BE2C (cell line): ENCODE data around the gene CDH10.

Experiments
- DNase-seq: peaks from one replicate; pipeline ENCODE4 v3.0.0-alpha.2; 2020
- H3K27me3 ChIP-seq: fragments of 250-450 bp; sonication (Bioruptor Pico); 2 replicates; pipeline ENCODE4 v1.5.1; 2020; ENCODE audit warnings: mild to moderate bottlenecking
- H3K36me3 ChIP-seq: fragments of 250-450 bp; sonication (Bioruptor Pico); 2 replicates; pipeline ENCODE4 v1.5.1; 2020; ENCODE audit warnings: mild to moderate bottlenecking
- H3K4me1 ChIP-seq: fragments of 250-450 bp; sonication (Bioruptor Pico); 2 replicates; pipeline ENCODE4 v1.5.1; 2020
- H3K4me3 ChIP-seq: 2 replicates; pipeline ENCODE4 v1.5.1; 2011; ENCODE audit warnings: low read depth, low read length
- H3K9me3 ChIP-seq: fragments of 250-450 bp; sonication (Bioruptor Pico); 2 replicates; pipeline ENCODE4 v1.5.1; 2020
- TF ChIP-seq, protein P1 (sequence below): IDR thresholded peaks from 2 replicates; pipeline ENCODE4 v1.5.1; 2012; ENCODE audit warnings: mild to moderate bottlenecking, low read depth, low read length

CDH10 gene

DNA sequence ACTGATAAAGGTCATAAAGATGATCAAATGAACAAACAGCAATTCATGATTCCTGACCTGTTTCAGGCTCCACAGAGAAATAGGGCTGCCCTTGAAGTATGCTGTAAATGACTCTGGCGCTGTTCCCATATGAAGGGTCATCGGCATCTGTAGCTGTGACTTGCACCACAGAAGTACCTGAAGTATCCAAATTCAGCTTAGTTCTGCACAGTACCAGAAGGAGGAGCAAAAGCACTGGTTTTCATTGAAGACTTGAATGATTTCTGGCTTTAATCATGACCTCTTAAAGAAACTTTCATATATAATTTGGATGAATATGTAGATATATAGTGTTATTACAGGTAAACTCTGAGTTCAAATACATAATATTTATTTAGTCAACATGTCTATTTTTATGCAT lies 109.1 kb downstream of the CDH10 start:
- TF ChIP-seq, protein P1, sequence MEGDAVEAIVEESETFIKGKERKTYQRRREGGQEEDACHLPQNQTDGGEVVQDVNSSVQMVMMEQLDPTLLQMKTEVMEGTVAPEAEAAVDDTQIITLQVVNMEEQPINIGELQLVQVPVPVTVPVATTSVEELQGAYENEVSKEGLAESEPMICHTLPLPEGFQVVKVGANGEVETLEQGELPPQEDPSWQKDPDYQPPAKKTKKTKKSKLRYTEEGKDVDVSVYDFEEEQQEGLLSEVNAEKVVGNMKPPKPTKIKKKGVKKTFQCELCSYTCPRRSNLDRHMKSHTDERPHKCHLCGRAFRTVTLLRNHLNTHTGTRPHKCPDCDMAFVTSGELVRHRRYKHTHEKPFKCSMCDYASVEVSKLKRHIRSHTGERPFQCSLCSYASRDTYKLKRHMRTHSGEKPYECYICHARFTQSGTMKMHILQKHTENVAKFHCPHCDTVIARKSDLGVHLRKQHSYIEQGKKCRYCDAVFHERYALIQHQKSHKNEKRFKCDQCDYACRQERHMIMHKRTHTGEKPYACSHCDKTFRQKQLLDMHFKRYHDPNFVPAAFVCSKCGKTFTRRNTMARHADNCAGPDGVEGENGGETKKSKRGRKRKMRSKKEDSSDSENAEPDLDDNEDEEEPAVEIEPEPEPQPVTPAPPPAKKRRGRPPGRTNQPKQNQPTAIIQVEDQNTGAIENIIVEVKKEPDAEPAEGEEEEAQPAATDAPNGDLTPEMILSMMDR: peak; percentile 69
- peak; percentile 23 for DNase-seq

DNA sequence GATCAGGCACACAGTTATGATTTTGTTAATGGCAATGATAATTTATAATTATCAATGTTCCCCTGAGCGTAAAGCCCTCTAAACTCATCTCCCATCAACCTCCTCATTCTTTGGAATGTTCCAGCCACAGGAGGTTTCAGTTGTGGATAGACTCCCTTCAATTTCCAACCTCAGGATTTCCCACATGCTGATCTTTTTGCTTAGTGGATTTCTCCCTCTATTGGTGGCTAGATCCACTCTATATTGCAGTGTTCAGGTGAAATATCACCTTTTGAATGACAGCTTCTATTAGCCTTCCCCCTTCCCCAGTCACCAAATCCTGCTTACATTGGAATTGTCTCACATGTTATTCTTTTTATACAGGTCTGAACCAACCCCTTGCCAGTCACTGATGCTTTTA lies 113.9 kb downstream of the CDH10 start:
- Histone ChIP-seq H3K27me3 (no peaks in the 10 kb centered on the region), H3K4me3 (no peak overlapping the region), H3K36me3 (no peaks in the 10 kb centered on the region), H3K4me1 (no peaks in the 10 kb centered on the region), H3K9me3 (no peaks in the 10 kb centered on the region)
- TF ChIP-seq, protein P1: peak; percentile 27
- DNase-seq: no peak

More for the DNA sequence above, 109.1 kb downstream of the CDH10 start:
- Histone ChIP-seq H3K36me3 (no peaks in the 10 kb centered on the region), H3K9me3 (no peaks in the 10 kb centered on the region), H3K4me3 (no peak overlapping the region), H3K4me1 (peaks cover 17% of the 10 kb centered on the region), H3K27me3 (no peaks in the 10 kb centered on the region)

DNA sequence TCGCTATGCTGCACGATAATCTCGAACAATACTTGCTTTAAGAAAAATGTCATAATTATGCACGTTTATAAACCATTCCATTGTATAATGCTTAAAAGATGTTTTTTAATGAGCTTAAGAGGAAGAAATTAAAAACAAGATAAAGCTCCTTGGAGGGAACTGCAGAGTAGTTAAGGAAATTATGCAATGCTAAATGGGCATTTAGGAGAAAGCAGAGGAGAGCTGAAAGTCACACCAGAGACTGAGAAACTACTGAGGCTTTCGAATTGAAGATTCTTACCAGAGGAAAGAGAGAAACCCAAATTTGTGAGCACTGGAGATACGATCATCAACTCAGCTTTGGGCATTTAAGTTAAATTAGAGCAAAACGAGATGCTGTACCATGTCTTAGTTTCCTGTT lies 119.4 kb downstream of the CDH10 start:
- H3K36me3 ChIP-seq: no peaks in the 10 kb centered on the region
- no peaks in the 10 kb centered on the region for H3K9me3 ChIP-seq
- no peaks in the 10 kb centered on the region for H3K4me1 ChIP-seq
- H3K4me3 ChIP-seq: no peak overlapping the region
- H3K27me3 ChIP-seq: no peaks in the 10 kb centered on the region
- TF ChIP-seq, protein P1: no peak
- no peak for DNase-seq

DNA sequence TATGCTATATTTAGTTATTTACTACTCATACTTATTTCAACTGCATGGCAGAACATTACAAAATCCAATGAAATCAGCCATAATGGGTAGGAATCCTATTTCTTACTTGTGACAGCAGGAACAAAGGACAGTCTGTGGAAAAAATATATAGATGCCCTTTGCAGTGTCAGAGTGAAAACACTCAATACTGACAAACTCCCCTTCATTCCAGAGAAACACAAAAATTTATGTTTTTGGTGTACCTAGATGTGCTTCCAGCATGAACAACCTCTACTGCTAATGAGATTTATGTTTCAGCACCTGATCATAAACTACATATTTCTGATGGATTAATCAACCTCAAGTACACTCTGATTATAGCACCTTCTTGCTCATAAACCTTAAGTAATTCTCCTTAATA lies 132.4 kb downstream of the CDH10 start:
- no peaks in the 10 kb centered on the region for H3K27me3 ChIP-seq
- H3K4me1 ChIP-seq: peaks cover 14% of the 10 kb centered on the region
- no peaks in the 10 kb centered on the region for H3K36me3 ChIP-seq
- DNase-seq: no peak
- H3K9me3 ChIP-seq: peaks cover 2% of the 10 kb centered on the region; the same call in 1 of the 2 replicates
- H3K4me3 ChIP-seq: no peak overlapping the region
- TF ChIP-seq, protein P1: no peak

DNA sequence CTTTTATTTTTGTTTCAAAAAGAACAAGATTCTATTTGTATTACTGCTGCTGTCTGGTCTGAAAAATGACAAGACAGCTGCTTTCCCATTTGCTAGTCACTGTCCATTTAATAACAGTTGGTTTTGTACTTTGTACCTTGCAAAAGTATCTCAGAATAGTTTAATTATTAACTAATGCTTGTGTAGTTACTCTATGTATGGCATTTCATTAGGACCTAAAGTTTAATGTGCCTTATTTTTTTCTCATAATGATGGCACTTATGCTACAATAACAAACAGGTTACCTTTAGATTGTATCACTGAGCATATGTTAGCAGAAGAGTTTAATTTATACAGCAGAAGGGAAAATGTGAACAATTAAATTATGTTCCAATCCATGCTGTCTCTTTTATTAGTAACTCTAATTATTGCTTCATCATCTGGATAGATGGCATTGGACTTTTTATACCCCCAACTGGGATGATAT lies 134.2 kb downstream of the CDH10 start:
- TF ChIP-seq, protein P1: no peak
- no peak for DNase-seq
- no peaks in the 10 kb centered on the region for H3K9me3 ChIP-seq
- H3K27me3 ChIP-seq: no peaks in the 10 kb centered on the region
- peaks cover 14% of the 10 kb centered on the region for H3K4me1 ChIP-seq
- H3K36me3 ChIP-seq: no peaks in the 10 kb centered on the region
- H3K4me3 ChIP-seq: no peak overlapping the region

DNA sequence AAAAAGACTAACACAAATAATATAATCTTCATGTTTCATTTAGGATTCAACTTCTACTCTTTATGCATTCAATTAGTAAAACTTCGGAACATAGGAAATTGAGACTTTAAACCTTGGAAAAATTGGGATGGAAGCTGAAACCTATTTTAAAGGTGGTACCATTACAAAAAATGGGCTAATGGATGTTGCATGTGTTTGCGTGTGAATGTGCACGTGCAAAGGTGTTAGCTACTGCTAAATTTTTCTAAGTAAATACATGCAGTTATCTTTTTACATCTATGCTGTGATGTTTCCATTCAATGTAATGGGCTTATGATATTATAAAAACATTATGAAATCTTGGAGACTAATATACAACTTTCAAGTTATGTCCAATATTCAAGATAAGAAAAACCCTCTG lies 134.8 kb downstream of the CDH10 start:
- TF ChIP-seq, protein P1: no peak
- Histone ChIP-seq H3K36me3 (no peaks in the 10 kb centered on the region), H3K4me1 (peaks cover 14% of the 10 kb centered on the region), H3K4me3 (no peak overlapping the region), H3K9me3 (no peaks in the 10 kb centered on the region), H3K27me3 (no peaks in the 10 kb centered on the region)
- DNase-seq: no peak
